CD14-positive monocyte (primary cell): ENCODE results near the gene GTF2B. TPM values are rescaled to one million over a fixed set of nuclear protein-coding genes. Genes with fewer than 3 reads are reported as not detected.

Experiments
- DNase-seq, 3 donors: peaks; one replicate each; pipeline ENCODE4 v3.0.0-alpha.2; 2011 to 2022
- H2AFZ ChIP-seq: 2 replicates; pipeline ENCODE4 v1.6.0; 2012; ENCODE audit warnings: mild to moderate bottlenecking, low read depth, low read length, inconsistent platforms; ENCODE audit not compliant: insufficient read depth, poor library complexity, severe bottlenecking
- H3K27ac ChIP-seq, 2 donors: 1 replicate in 1 of 2; 2 replicates in 1 of 2; pipeline ENCODE4 v1.5.1; 2012 to 2013; ENCODE audit warnings: low read length in 2 of 2, control low read depth in 1 of 2, inconsistent platforms in 1 of 2, low read depth in 1 of 2, mild to moderate bottlenecking in 1 of 2
- H3K27me3 ChIP-seq, 2 donors: one replicate each; pipeline versions ENCODE4 v1.6.0 to v1.6.1; 2011 to 2013; ENCODE audit warnings: low read length in 2 of 2; ENCODE audit not compliant: control insufficient read depth in 2 of 2, insufficient read depth in 2 of 2
- H3K36me3 ChIP-seq, 2 donors: replicated peaks in 1 of 2; 1 replicate in 1 of 2; 2 replicates in 1 of 2; pipeline versions ENCODE4 v1.5.1 to v1.6.1; 2012 to 2013; ENCODE audit warnings: low read length in 2 of 2, control low read depth in 1 of 2, inconsistent platforms in 1 of 2, mild to moderate bottlenecking in 1 of 2; ENCODE audit not compliant: insufficient read depth in 2 of 2, control insufficient read depth in 1 of 2
- H3K4me1 ChIP-seq, 2 donors: 1 replicate in 1 of 2; 2 replicates in 1 of 2; pipeline versions ENCODE4 v1.5.1 to v1.6.1; 2012 to 2013; ENCODE audit warnings: low read length in 2 of 2, control low read depth in 1 of 2, inconsistent platforms in 1 of 2, mild to moderate bottlenecking in 1 of 2, moderate library complexity in 1 of 2; ENCODE audit not compliant: insufficient read depth in 2 of 2, control insufficient read depth in 1 of 2
- H3K4me2 ChIP-seq: replicated peaks from 2 replicates; pipeline ENCODE3; 2012; ENCODE audit warnings: low read length, moderate library complexity, mild to moderate bottlenecking; ENCODE audit not compliant: poor library complexity, severe bottlenecking; ENCODE audit errors: extremely low read depth
- H3K4me3 ChIP-seq, 3 experiments: fragments of 200-600 bp in 1 of 3; sonication (generic) in 1 of 3; replicated peaks in 1 of 3; 1 replicate in 2 of 3; 2 replicates in 1 of 3; pipeline ENCODE4 v1.5.1; 2011 to 2013; ENCODE audit warnings: low read length in 3 of 3, mild to moderate bottlenecking in 3 of 3, control low read depth in 2 of 3, low read depth in 2 of 3, inconsistent platforms in 1 of 3, moderate library complexity in 1 of 3
- H3K79me2 ChIP-seq: 2 replicates; pipeline ENCODE4 v1.6.0; 2012; ENCODE audit warnings: mild to moderate bottlenecking, control low read depth, inconsistent platforms, low read length, moderate library complexity; ENCODE audit not compliant: insufficient read depth
- H3K9ac ChIP-seq: 2 replicates; pipeline ENCODE4 v1.6.0; 2017; ENCODE audit warnings: low read length, mild to moderate bottlenecking; ENCODE audit not compliant: insufficient read depth, poor library complexity, severe bottlenecking
- H3K9me3 ChIP-seq, 2 donors: replicated peaks in 1 of 2; 1 replicate in 1 of 2; 2 replicates in 1 of 2; pipeline versions ENCODE4 v1.5.1 to v1.6.1; 2012 to 2013; ENCODE audit warnings: low read length in 2 of 2, control low read depth in 1 of 2; ENCODE audit not compliant: control insufficient read depth in 1 of 2, insufficient read depth in 1 of 2
- H4K20me1 ChIP-seq: 2 replicates; pipeline ENCODE4 v1.6.0; 2012; ENCODE audit warnings: mild to moderate bottlenecking, low read length, control low read depth, moderate library complexity; ENCODE audit not compliant: insufficient read depth
- H3K27ac Mint-ChIP-seq, 7 donors: one replicate each; pipeline ENCODE4 v1.8.0; 2020; ENCODE audit warnings: mild to moderate bottlenecking in 7 of 7, mixed read lengths in 7 of 7, moderate library complexity in 6 of 7, inconsistent platforms in 2 of 7
- H3K27me3 Mint-ChIP-seq, 3 donors: one replicate each; pipeline ENCODE4 v1.8.0; 2021 to 2022; ENCODE audit warnings: low read depth in 3 of 3, mild to moderate bottlenecking in 3 of 3, mixed read lengths in 3 of 3, moderate library complexity in 3 of 3, inconsistent platforms in 1 of 3
- H3K36me3 Mint-ChIP-seq, 2 donors: one replicate each; pipeline ENCODE4 v1.8.0; 2020; ENCODE audit warnings: mixed read lengths in 2 of 2, inconsistent platforms in 1 of 2, mild to moderate bottlenecking in 1 of 2
- H3K4me1 Mint-ChIP-seq: one replicate; pipeline ENCODE4 v1.8.0; 2020; ENCODE audit warnings: mild to moderate bottlenecking, mixed read lengths
- H3K4me3 Mint-ChIP-seq, 2 donors: one replicate each; pipeline ENCODE4 v1.8.0; 2020; ENCODE audit warnings: mild to moderate bottlenecking in 2 of 2, mixed read lengths in 2 of 2, moderate library complexity in 1 of 2
- H3K9me3 Mint-ChIP-seq, 7 donors: one replicate each; pipeline ENCODE4 v1.8.0; 2020 to 2022; ENCODE audit warnings: mixed read lengths in 7 of 7, mild to moderate bottlenecking in 6 of 7, moderate library complexity in 6 of 7, inconsistent platforms in 2 of 7
- WGBS: methylation state at CpG from one replicate; pipeline ENCODE4 v1.1.5; 2013; ENCODE audit warnings: missing lambda C conversion rate; ENCODE audit not compliant: insufficient coverage; 5-methylcytosine and 5-hydroxymethylcytosine counted together
- intact Hi-C, 2 donors: fragments of 100-400 bp; cut with micrococcal nuclease; formaldehyde crosslinking; loops; one replicate each; pipeline versions ENCODE4 v1.15.0 to v1.15.1; 2023
- polyA plus RNA-seq, 3 donors: library from polyadenylated mRNA; depleted of rRNA in 1 of 3; unstranded in 2 of 3; stranded (reverse) in 1 of 3; fragments of 300-500 nt in 2 of 3; fragments of >200 nt in 1 of 3; fragmentation: Illumina TruSeq in 2 of 3; gene quantifications; 1 replicate in 2 of 3; 2 replicates in 1 of 3; pipeline ENCODE4 v1.2.3, GENCODE V29; 2012 to 2021
- small RNA-seq: library from RNA; depleted of rRNA; stranded (forward); fragments of <200 nt; gene quantifications from one replicate; pipeline ENCODE3, GENCODE V24; 2012; ENCODE audit warnings: low read depth; ENCODE audit not compliant: insufficient read length
- TF ChIP-seq, protein P1 (sequence below): fragments of 200-600 bp; IDR thresholded peaks from one replicate; pipeline ENCODE4 v1.8.0; 2022; ENCODE audit warnings: antibody characterized with exemption, mild to moderate bottlenecking

Gene GTF2B
- polyA plus RNA-seq, 3 donors: 26.9 to 46.1 (median 39.2) TPM

DNA sequence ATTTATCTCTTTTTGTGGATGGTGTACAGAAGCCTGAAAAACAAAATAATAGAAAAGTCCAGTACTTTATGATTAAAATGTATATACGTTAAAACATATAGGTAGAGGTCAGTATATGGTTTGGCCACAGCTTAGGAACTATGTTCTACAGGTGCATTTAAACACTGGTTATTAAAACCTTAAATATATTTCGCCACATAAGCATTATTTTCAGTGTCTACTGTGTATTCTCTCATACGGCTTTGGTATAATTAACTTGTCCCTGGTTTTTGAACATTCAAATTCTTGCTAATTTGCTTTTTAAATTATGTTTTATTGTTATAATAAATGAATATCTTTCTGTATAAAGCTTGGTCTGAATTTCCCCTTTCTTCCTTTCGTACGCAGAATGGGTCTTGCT is 87.9 kb downstream of the GTF2B start:
- no peak overlapping the region for H3K27ac ChIP-seq
- H3K9me3 ChIP-seq: peaks cover 11 to 15% of the 10 kb centered on the region in 2 donors
- H3K4me3 ChIP-seq: no peak overlapping the region
- Mint-ChIP-seq H3K4me3 (no peak overlapping the region), H3K27me3 (no peaks in the 10 kb centered on the region), H3K4me1 (peaks cover 21% of the 10 kb centered on the region), H3K36me3 (peaks cover 63 to 81% of the 10 kb centered on the region in 2 donors), H3K27ac (no peak overlapping the region), H3K9me3 (peaks cover 0 to 19% (median 15%) of the 10 kb centered on the region in 7 donors)
- no peaks in the 10 kb centered on the region for H3K27me3 ChIP-seq
- no peak for DNase-seq
- intact Hi-C loops: no loop called here
- no peak overlapping the region for H2AFZ ChIP-seq
- no peak overlapping the region for H3K9ac ChIP-seq
- H4K20me1 ChIP-seq: peaks cover 8% of the 10 kb centered on the region
- H3K4me2 ChIP-seq: no peak overlapping the region
- peaks cover 49 to 82% of the 10 kb centered on the region in 2 donors for H3K36me3 ChIP-seq
- no peaks in the 10 kb centered on the region for H3K79me2 ChIP-seq
- WGBS: no CpG with 5 or more reads among the region's 5 CpGs
- peaks cover 0 to 10% of the 10 kb centered on the region in 2 donors for H3K4me1 ChIP-seq
- TF ChIP-seq, protein P1, sequence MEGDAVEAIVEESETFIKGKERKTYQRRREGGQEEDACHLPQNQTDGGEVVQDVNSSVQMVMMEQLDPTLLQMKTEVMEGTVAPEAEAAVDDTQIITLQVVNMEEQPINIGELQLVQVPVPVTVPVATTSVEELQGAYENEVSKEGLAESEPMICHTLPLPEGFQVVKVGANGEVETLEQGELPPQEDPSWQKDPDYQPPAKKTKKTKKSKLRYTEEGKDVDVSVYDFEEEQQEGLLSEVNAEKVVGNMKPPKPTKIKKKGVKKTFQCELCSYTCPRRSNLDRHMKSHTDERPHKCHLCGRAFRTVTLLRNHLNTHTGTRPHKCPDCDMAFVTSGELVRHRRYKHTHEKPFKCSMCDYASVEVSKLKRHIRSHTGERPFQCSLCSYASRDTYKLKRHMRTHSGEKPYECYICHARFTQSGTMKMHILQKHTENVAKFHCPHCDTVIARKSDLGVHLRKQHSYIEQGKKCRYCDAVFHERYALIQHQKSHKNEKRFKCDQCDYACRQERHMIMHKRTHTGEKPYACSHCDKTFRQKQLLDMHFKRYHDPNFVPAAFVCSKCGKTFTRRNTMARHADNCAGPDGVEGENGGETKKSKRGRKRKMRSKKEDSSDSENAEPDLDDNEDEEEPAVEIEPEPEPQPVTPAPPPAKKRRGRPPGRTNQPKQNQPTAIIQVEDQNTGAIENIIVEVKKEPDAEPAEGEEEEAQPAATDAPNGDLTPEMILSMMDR: no peak

DNA sequence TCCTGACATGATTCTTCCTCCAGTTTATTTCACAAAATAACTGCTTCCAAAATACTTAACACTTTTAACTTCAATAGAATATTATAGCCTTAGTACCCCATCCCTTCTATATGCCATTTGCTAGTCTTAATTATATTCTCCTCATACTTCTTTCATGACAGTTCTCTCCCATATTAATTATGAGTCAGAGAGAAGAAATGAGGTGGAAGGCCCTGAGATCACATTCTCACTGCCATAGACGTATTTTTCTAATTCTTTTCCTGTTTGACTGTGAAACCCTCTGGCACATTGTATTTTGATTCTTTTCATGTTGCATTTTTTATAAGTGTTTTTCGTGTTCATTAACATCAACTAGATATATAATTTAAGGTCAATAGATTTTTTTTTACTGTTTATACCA is 88.4 kb downstream of the GTF2B start:
- TF ChIP-seq, protein P1: no peak
- no peak overlapping the region for H3K27ac ChIP-seq
- peaks cover 8% of the 10 kb centered on the region for H4K20me1 ChIP-seq
- no peaks in the 10 kb centered on the region for H3K79me2 ChIP-seq
- Mint-ChIP-seq H3K4me1 (peaks cover 22% of the 10 kb centered on the region), H3K9me3 (peaks cover 0 to 19% (median 15%) of the 10 kb centered on the region in 7 donors), H3K27me3 (no peaks in the 10 kb centered on the region), H3K36me3 (peaks cover 65 to 79% of the 10 kb centered on the region in 2 donors), H3K27ac (no peak overlapping the region), H3K4me3 (no peak overlapping the region)
- intact Hi-C loops: no loop called here
- H3K36me3 ChIP-seq: peaks cover 49 to 77% of the 10 kb centered on the region in 2 donors
- H3K4me3 ChIP-seq: no peak overlapping the region
- WGBS: no CpG with 5 or more reads among the region's 2 CpGs
- DNase-seq: no peak
- H3K4me1 ChIP-seq: peaks cover 0 to 10% of the 10 kb centered on the region in 2 donors
- H3K27me3 ChIP-seq: no peaks in the 10 kb centered on the region
- no peak overlapping the region for H2AFZ ChIP-seq
- no peak overlapping the region for H3K4me2 ChIP-seq
- no peak overlapping the region for H3K9ac ChIP-seq
- H3K9me3 ChIP-seq: peaks cover 11 to 15% of the 10 kb centered on the region in 2 donors

Small RNA genes within 50 kb of the gene (small RNA-seq; reads per million reads assigned to genes)
- gene RNU6-125P: not detected

Other genes with a start within 250 kb of the GTF2B start
- gene PKN2, start 207.3 kb downstream of the GTF2B start, polyA plus RNA-seq: 10 to 100 TPM in 1 of 3 donors, 1 to 10 TPM in 2; 6.9 to 23.0 (median 8.7) TPM
- gene KYAT3, start 101.1 kb upstream of the GTF2B start, polyA plus RNA-seq: 10 to 100 TPM; 16.2 to 24.3 (median 16.2) TPM
- gene RBMXL1, start 101.1 kb upstream of the GTF2B start, polyA plus RNA-seq: 1 to 10 TPM; 5.4 to 6.9 (median 6.9) TPM
- 10 to 100 TPM in 2 of 3 donors, 1 to 10 TPM in 1; 6.9 to 17.3 (median 12.4) TPM for gene GBP3, start 131.3 kb upstream of the GTF2B start, polyA plus RNA-seq
- 10 to 100 TPM; 19.5 to 35.2 (median 23.7) TPM for gene GBP1, start 173.6 kb upstream of the GTF2B start, polyA plus RNA-seq
- gene GBP2, start 234.5 kb upstream of the GTF2B start, polyA plus RNA-seq: 10 to 100 TPM; 46.1 to 83.9 (median 74.1) TPM